ENCODE measurements around the gene ZDHHC7.

DNA sequence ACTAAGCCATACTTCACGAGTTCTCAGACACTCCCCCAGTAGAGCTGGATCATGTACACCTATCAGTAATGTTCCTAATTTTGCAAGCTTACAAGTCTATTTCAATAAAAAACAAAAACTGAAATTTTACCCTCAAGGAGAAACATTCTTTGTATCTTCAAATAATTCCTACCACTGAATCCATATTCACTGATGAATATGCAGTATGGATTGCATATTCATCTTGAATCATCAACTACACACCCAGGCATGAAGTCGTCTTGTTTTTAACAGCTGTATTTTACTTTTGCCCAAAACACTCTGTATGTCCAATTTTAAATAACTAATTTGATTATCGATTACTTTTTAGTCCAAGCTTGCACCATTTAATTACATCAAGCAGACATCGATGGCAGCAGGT lies 31.8 kb downstream of the ZDHHC7 start:
- no peak for TF ChIP-seq POLR2A (IDR thresholded peaks at IDR 0.05)
- TF ChIP-seq, protein P1, sequence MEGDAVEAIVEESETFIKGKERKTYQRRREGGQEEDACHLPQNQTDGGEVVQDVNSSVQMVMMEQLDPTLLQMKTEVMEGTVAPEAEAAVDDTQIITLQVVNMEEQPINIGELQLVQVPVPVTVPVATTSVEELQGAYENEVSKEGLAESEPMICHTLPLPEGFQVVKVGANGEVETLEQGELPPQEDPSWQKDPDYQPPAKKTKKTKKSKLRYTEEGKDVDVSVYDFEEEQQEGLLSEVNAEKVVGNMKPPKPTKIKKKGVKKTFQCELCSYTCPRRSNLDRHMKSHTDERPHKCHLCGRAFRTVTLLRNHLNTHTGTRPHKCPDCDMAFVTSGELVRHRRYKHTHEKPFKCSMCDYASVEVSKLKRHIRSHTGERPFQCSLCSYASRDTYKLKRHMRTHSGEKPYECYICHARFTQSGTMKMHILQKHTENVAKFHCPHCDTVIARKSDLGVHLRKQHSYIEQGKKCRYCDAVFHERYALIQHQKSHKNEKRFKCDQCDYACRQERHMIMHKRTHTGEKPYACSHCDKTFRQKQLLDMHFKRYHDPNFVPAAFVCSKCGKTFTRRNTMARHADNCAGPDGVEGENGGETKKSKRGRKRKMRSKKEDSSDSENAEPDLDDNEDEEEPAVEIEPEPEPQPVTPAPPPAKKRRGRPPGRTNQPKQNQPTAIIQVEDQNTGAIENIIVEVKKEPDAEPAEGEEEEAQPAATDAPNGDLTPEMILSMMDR (IDR thresholded peaks at IDR 0.05): no peak

Measured in heart left ventricle (tissue), 13 donors.